Cardiac fibroblast (primary cell): ENCODE results near the gene EXOSC7.

Experiments used
- DNase-seq, 2 donors: peaks; one replicate each; pipeline versions ENCODE4 v3.0.0 to v3.0.0-alpha.2; 2010; ENCODE audit warnings: low read depth in 2 of 2
- H3K4me3 ChIP-seq, 2 donors: replicated peaks in 1 of 2; 1 replicate in 1 of 2; 2 replicates in 1 of 2; pipeline ENCODE4 v1.5.1; 2011; ENCODE audit warnings: low read depth in 2 of 2, low read length in 2 of 2, mild to moderate bottlenecking in 2 of 2, moderate library complexity in 1 of 2
- TF ChIP-seq, protein P1 (sequence below): IDR thresholded peaks from one replicate; pipeline ENCODE4 v1.5.1; 2011; ENCODE audit warnings: low read depth, mild to moderate bottlenecking, low read length, inconsistent platforms

The EXOSC7 gene

DNA sequence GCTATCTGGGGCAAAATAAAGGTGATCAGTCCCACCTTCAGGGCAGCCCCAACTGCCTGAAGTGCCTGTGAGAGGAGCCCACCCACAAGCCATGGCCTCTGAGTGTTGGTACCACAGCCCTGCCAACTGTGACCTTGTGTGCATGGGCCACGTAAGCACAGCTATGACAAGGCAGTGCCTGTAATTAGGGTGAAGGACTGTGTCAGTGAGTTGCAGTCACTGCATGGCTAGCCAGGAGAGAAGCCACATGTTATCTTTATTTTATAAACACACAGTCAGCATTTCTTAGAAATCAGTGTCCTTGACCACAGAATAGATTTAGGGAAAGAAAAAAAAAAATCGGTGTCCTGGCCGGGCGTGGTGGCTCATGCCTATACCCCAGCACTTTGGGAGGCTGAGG lies 24.8 kb downstream of the EXOSC7 start:
- DNase-seq = no peak
- TF ChIP-seq, protein P1, sequence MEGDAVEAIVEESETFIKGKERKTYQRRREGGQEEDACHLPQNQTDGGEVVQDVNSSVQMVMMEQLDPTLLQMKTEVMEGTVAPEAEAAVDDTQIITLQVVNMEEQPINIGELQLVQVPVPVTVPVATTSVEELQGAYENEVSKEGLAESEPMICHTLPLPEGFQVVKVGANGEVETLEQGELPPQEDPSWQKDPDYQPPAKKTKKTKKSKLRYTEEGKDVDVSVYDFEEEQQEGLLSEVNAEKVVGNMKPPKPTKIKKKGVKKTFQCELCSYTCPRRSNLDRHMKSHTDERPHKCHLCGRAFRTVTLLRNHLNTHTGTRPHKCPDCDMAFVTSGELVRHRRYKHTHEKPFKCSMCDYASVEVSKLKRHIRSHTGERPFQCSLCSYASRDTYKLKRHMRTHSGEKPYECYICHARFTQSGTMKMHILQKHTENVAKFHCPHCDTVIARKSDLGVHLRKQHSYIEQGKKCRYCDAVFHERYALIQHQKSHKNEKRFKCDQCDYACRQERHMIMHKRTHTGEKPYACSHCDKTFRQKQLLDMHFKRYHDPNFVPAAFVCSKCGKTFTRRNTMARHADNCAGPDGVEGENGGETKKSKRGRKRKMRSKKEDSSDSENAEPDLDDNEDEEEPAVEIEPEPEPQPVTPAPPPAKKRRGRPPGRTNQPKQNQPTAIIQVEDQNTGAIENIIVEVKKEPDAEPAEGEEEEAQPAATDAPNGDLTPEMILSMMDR = no peak
- no peak overlapping the region for H3K4me3 ChIP-seq

DNA sequence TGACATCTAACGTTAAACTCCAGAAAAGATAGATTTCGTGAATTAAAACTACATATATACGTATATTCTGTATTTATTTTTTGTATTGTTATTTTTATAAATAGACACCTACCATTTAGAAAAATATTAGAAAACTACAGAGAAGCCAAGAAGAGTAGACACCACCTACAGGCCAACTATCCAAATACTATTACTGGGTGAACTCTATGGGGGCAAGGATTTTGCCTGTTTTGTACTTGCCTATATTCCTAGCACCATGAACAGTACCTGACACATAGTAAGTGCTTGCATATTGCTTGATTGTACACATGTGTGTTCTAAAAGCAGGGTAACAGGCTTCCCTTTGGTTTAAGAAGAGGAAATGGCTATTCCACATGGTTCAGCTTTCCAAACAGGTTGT lies 25.7 kb downstream of the EXOSC7 start:
- TF ChIP-seq, protein P1 = no peak
- H3K4me3 ChIP-seq = no peak overlapping the region
- no peak for DNase-seq

DNA sequence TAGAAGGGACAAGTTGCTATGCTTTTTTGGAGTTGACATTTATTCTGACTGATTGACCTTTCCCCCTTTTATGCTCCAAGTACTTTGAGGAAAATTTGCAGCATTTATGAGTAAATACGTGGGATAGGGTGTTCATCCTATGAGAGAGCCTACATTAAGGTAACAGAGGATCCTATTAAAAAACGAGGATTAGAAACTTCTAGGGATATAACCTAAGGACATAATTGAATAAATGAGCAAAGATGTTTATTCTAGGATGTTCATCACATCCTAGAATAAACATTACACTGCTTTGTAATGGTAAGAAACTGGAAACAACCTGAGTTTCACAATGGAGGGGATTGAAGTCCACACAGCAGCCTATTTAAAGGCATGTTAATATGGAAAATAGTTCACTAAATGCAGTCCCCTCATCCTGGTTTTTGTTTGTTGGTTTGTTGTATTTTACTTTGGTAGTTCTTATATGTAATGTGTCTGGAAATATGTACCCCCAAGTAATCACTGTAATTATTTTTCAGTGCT lies 26.2 kb downstream of the EXOSC7 start:
- DNase-seq = no peak
- H3K4me3 ChIP-seq = no peak overlapping the region
- TF ChIP-seq, protein P1 = no peak

DNA sequence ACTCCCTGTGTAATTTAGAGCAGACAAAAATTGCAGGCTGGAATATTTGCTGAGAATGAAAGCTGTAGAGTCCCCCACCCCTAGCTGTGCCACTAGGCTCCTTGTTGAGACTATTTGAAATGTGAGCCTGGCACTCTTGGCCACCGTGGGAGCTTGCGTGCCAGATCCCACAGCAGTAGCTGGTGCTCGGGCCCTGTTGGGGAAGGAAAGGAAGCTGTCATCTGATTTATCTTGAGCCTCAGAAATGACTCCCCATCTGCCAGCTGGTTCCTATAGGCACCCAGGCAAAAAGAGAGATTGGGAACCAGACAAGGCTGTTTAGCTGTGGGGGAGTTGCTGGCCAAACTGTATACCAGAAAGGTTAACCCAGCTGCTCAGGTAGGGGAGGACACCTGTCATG lies 26.7 kb downstream of the EXOSC7 start:
- DNase-seq = no peak
- TF ChIP-seq, protein P1 = no peak
- H3K4me3 ChIP-seq = no peak overlapping the region

DNA sequence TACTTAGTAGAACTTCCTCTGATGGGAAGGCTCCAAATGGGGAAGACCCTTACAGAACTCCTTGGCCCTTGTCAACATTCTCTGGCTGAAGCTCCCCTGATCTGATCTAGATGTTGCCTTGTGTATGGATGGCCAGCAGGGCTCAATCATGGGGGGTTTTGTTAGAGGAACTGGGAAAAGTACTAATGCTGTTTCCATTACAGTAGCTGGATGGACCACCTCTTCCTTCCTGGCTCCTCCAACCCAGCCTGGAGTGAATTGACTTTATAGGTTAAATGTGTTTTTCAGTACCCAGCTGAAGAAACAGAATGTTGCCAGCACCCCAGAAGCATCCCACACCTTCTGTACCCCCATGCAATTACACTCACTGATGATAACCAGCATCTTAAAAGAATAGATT lies 27.4 kb downstream of the EXOSC7 start:
- DNase-seq = no peak
- H3K4me3 ChIP-seq = no peak overlapping the region
- TF ChIP-seq, protein P1 = no peak

DNA sequence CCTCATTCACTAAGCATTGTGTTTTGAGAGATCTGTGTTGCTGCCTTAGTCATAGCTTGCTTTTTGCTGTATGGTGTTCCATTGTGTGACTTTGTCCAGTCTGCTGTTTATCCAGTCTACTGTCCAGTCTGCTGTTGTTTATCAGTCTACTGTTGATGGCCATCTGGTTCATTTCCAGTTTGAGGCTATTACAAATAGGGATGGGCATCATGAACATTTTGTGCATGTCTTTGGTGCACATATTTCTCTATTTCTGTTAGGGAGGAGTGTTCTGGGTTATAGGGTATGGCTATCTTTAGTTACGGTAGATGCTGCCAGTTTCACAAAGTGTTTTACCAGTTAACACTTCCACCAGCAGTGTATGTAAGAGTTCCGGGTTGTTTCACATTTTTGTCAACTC lies 27.8 kb downstream of the EXOSC7 start:
- TF ChIP-seq, protein P1 = no peak
- DNase-seq = peak; percentile 32 to 37
- no peak overlapping the region for H3K4me3 ChIP-seq

DNA sequence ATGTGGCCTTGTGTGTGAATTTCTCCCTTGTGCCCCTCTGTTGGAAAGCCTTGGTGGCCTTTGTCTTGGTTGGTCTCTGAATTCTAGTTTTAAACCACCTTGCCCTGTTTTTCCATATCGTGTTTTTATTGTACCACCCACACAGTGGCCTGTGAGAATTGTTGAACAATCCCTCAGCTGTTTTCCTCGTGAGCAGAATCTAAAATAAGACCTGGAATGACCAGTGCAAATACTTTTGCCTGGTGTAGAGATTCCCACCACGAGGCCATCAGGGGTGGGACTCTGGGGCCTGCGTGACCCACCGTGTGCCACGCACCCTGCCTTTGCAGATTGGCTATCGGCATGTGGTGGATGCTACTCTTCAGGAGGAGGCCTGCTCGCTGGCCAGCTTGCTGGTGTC lies 31.0 kb downstream of the EXOSC7 start:
- DNase-seq = no peak
- TF ChIP-seq, protein P1 = no peak
- H3K4me3 ChIP-seq = no peak overlapping the region
